MM.1S (cell line): ENCODE measurements around the gene SYT1.

Experiments
- DNase-seq: peaks from one replicate; pipeline ENCODE4 v3.0.0-alpha.2; 2015
- H2AFZ ChIP-seq: fragments of 300-600 bp; sonication (generic); 2 replicates; pipeline ENCODE4 v1.6.0; 2016; ENCODE audit warnings: antibody characterized with exemption, low read length
- H3F3A ChIP-seq: fragments of 300-600 bp; sonication (generic); 2 replicates; pipeline ENCODE4 v1.6.1; 2016; ENCODE audit warnings: mild to moderate bottlenecking, antibody characterized with exemption, low read length, moderate library complexity, mixed read lengths; ENCODE audit not compliant: insufficient read depth
- H3K27ac ChIP-seq: fragments of 300-600 bp; sonication (generic); 2 replicates; pipeline ENCODE4 v1.5.1; 2016; ENCODE audit warnings: mild to moderate bottlenecking, low read length
- H3K27me3 ChIP-seq: fragments of 300-600 bp; sonication (generic); replicated peaks from 2 replicates; pipeline ENCODE4 v1.6.0; 2016; ENCODE audit warnings: low read length; ENCODE audit not compliant: insufficient read depth
- H3K36me3 ChIP-seq: fragments of 300-600 bp; sonication (generic); replicated peaks from 2 replicates; pipeline ENCODE4 v1.6.1; 2016; ENCODE audit warnings: mild to moderate bottlenecking, low read length, mixed read lengths; ENCODE audit not compliant: insufficient read depth
- H3K4me1 ChIP-seq: fragments of 300-600 bp; sonication (generic); 2 replicates; pipeline ENCODE4 v1.6.1; 2016; ENCODE audit warnings: low read length, mixed read lengths
- H3K4me2 ChIP-seq: fragments of 300-600 bp; sonication (generic); 2 replicates; pipeline ENCODE4 v1.6.0; 2016; ENCODE audit warnings: low read depth, low read length
- H3K4me3 ChIP-seq: fragments of 300-600 bp; sonication (generic); 2 replicates; pipeline ENCODE4 v1.5.1; 2016; ENCODE audit warnings: low read length, mixed read lengths
- H3K79me2 ChIP-seq: fragments of 300-600 bp; sonication (generic); 2 replicates; pipeline ENCODE4 v1.6.1; 2016; ENCODE audit warnings: mixed run types, low read length, mixed read lengths
- H3K9ac ChIP-seq: fragments of 300-600 bp; sonication (generic); 2 replicates; pipeline ENCODE4 v1.6.1; 2016; ENCODE audit warnings: low read length, mixed read lengths
- H3K9me2 ChIP-seq: fragments of 300-600 bp; sonication (generic); replicated peaks from 2 replicates; pipeline ENCODE4 v1.6.1; 2016; ENCODE audit warnings: mild to moderate bottlenecking, low read length, mixed read lengths; ENCODE audit not compliant: insufficient read depth
- H3K9me3 ChIP-seq: fragments of 300-600 bp; sonication (generic); replicated peaks from 2 replicates; pipeline ENCODE4 v1.6.1; 2016; ENCODE audit warnings: mild to moderate bottlenecking, low read length, mixed read lengths; ENCODE audit not compliant: insufficient read depth
- H4K20me1 ChIP-seq: fragments of 300-600 bp; sonication (generic); 2 replicates; pipeline ENCODE4 v1.6.1; 2016; ENCODE audit warnings: mild to moderate bottlenecking, low read length, moderate library complexity, mixed read lengths; ENCODE audit not compliant: insufficient read depth
- CTCF ChIP-seq: fragments of 300-600 bp; sonication (generic); IDR thresholded peaks from 2 replicates; pipeline ENCODE4 v1.5.1; 2016; ENCODE audit warnings: antibody characterized with exemption, low read length, mixed read lengths
- EZH2 ChIP-seq: fragments of 300-600 bp; sonication (generic); optimal IDR thresholded peaks from 2 replicates; pipeline ENCODE3; 2017; ENCODE audit warnings: low read depth, mild to moderate bottlenecking, antibody characterized with exemption, low read length, mixed read lengths
- EZH2phosphoT487 ChIP-seq: fragments of 300-600 bp; sonication (generic); IDR thresholded peaks from 2 replicates; pipeline ENCODE4 v1.6.1; 2018; ENCODE audit warnings: antibody characterized with exemption, low read length

Gene SYT1

GRCh38 chr12:79326222-79326621, 461.6 kb downstream of the SYT1 start:
- Histone ChIP-seq H3K27me3 (no peaks in the 10 kb centered on the region), H3K9ac (no peak overlapping the region), H2AFZ (no peak overlapping the region), H3K4me2 (no peak overlapping the region), H3K27ac (no peak overlapping the region), H3K9me3 (no peaks in the 10 kb centered on the region), H3K36me3 (no peaks in the 10 kb centered on the region), H3K79me2 (no peaks in the 10 kb centered on the region), H3F3A (no peaks in the 10 kb centered on the region), H3K9me2 (no peaks in the 10 kb centered on the region), H4K20me1 (no peaks in the 10 kb centered on the region), H3K4me3 (no peak overlapping the region), H3K4me1 (no peaks in the 10 kb centered on the region)
- no peak for DNase-seq
- TF ChIP-seq CTCF: no peak
- TF ChIP-seq EZH2phosphoT487: no peak
- no peak for TF ChIP-seq EZH2

GRCh38 chr12:79326663-79327062, 462.1 kb downstream of the SYT1 start:
- H3K9ac ChIP-seq: no peak overlapping the region
- H3K36me3 ChIP-seq: no peaks in the 10 kb centered on the region
- no peak overlapping the region for H3K27ac ChIP-seq
- H3K9me2 ChIP-seq: no peaks in the 10 kb centered on the region
- H3K4me1 ChIP-seq: no peaks in the 10 kb centered on the region
- H3K27me3 ChIP-seq: no peaks in the 10 kb centered on the region
- H3K4me2 ChIP-seq: no peak overlapping the region
- no peak overlapping the region for H3K4me3 ChIP-seq
- H2AFZ ChIP-seq: no peak overlapping the region
- no peaks in the 10 kb centered on the region for H3K79me2 ChIP-seq
- H3K9me3 ChIP-seq: no peaks in the 10 kb centered on the region
- H3F3A ChIP-seq: no peaks in the 10 kb centered on the region
- no peaks in the 10 kb centered on the region for H4K20me1 ChIP-seq
- TF ChIP-seq EZH2phosphoT487: no peak
- TF ChIP-seq CTCF: no peak
- TF ChIP-seq EZH2: no peak
- DNase-seq: no peak

- Histone ChIP-seq H2AFZ (no peak overlapping the region), H3K36me3 (no peaks in the 10 kb centered on the region), H3K9ac (no peak overlapping the region), H3F3A (no peaks in the 10 kb centered on the region), H3K9me3 (no peaks in the 10 kb centered on the region), H3K79me2 (no peaks in the 10 kb centered on the region), H3K4me2 (no peak overlapping the region), H4K20me1 (no peaks in the 10 kb centered on the region), H3K27ac (no peak overlapping the region), H3K9me2 (no peaks in the 10 kb centered on the region), H3K4me1 (no peaks in the 10 kb centered on the region), H3K27me3 (no peaks in the 10 kb centered on the region), H3K4me3 (no peak overlapping the region)
- TF ChIP-seq EZH2phosphoT487 (no peak), EZH2 (no peak), CTCF (no peak)
- no peak for DNase-seq
Measured at GRCh38 chr12:79327465-79327864, 462.9 kb downstream of the SYT1 start.
